Kidney epithelial cell (primary cell): Measurements from ENCODE around the gene YWHAG. TPM values are rescaled to one million over a fixed set of nuclear protein-coding genes. Genes with fewer than 3 reads are reported as not detected.
"Not testable (repeated sequence)": the region's sequence is repeated elsewhere in the genome, so short reads cannot be mapped to it uniquely, and the experiment has no call there.

Experiments used
- DNase-seq: peaks from one replicate; pipeline ENCODE4 v3.0.0-alpha.2; 2010; ENCODE audit warnings: low read depth
- H3K27me3 ChIP-seq: 2 replicates; pipeline ENCODE4 v1.6.0; 2011; ENCODE audit warnings: low read length; ENCODE audit not compliant: control insufficient read depth, insufficient read depth
- H3K36me3 ChIP-seq: 2 replicates; pipeline ENCODE4 v1.5.1; 2011; ENCODE audit warnings: low read length; ENCODE audit not compliant: control insufficient read depth, insufficient read depth
- H3K4me3 ChIP-seq: 2 replicates; pipeline ENCODE4 v1.5.1; 2011; ENCODE audit warnings: low read depth, mild to moderate bottlenecking, control low read depth, low read length
- total RNA-seq: library from RNA; depleted of rRNA; stranded (reverse); fragments of >200 nt; gene quantifications from 2 replicates; pipeline ENCODE4 v1.2.3, GENCODE V29; 2015
- TF ChIP-seq, protein P1 (sequence below): IDR thresholded peaks from 2 replicates; pipeline ENCODE4 v1.5.1; 2011; ENCODE audit warnings: mild to moderate bottlenecking, moderate library complexity, low read length, control low read depth, inconsistent platforms; ENCODE audit not compliant: insufficient read depth, poor library complexity, severe bottlenecking

The YWHAG gene
- total RNA-seq, 1 donor from 2014 or later = 115 TPM

DNA sequence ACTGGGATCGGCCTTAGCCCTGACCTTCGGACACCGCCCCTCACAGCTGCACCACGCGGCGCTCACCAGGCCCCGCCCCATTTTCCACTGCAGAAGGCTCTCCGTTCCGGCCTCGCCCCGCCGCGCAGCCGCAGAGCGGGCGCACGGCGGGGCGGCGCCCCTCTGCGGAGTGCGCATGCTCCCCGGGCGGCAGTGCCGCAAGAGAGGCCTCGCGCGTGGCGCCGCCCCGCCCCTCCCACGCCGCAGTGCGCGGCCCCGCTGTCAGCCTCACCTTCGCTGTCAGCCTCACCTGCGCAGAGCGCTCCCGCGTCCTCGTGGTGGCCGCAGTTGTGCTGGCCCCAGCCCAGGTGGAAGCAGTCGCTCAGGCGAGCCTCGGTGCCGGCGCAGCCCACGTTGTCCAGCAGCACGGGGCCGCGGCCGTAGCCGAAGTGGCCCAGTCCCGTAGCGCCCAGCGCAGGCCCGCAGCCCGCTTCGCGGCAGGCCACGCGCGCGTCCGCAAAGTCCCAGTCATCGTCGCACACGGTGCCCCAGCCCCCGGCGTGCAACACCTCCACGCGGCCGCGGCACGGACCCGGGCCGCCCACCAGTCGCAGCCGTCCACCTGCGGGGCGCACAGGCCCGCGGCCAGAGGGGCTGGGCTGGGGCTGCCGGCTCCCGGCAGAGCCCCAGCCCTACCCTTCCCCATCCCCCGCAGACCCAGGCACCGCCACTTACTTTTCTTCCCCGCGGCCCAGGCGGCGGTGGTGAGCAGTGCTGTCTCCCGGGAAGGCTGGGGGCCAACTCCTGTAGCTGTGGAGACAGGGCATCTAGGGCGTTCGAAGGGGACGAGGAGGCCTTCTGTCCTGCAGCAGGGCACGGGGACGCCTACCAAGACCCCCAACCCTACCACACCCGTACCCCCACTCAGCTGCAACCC is 34.6 kb upstream of the YWHAG start:
- Histone ChIP-seq H3K36me3 (no peaks in the 10 kb centered on the region), H3K27me3 (no peaks in the 10 kb centered on the region), H3K4me3 (peak overlapping the region; percentile 54)
- TF ChIP-seq, protein P1, sequence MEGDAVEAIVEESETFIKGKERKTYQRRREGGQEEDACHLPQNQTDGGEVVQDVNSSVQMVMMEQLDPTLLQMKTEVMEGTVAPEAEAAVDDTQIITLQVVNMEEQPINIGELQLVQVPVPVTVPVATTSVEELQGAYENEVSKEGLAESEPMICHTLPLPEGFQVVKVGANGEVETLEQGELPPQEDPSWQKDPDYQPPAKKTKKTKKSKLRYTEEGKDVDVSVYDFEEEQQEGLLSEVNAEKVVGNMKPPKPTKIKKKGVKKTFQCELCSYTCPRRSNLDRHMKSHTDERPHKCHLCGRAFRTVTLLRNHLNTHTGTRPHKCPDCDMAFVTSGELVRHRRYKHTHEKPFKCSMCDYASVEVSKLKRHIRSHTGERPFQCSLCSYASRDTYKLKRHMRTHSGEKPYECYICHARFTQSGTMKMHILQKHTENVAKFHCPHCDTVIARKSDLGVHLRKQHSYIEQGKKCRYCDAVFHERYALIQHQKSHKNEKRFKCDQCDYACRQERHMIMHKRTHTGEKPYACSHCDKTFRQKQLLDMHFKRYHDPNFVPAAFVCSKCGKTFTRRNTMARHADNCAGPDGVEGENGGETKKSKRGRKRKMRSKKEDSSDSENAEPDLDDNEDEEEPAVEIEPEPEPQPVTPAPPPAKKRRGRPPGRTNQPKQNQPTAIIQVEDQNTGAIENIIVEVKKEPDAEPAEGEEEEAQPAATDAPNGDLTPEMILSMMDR = no peak
- DNase-seq = peak; percentile 48

DNA sequence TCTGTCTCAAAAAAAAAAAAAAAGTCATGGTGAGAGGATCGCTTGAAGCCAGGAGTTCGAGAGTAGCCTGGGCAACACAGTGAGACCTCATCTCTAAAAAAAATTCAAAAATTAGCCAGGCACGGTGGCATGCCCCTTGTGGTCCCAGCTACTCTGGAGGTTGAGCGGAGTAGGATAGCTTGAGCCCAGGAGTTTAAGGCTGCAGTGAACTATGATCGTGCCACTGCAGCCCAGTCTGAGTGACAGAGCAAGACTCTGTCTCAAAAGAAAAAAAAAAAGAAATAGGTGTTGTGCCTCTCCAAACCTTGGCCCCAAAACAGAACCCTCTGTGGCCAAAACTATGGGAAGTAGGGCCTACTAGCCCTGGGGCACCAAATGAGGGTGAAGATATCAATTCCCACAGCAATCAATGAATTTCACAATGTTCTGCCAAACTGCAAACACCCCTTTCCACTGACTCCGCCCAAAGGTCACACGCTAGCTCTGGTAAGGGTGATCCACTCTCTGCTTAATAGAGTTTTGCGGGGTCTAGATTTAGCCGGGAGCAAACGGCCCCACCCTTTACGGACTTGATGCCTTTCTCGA is 33.8 kb upstream of the YWHAG start:
- TF ChIP-seq, protein P1 = no peak
- Histone ChIP-seq H3K27me3 (no peaks in the 10 kb centered on the region), H3K36me3 (no peaks in the 10 kb centered on the region), H3K4me3 (peak overlapping the region; percentile 25)
- DNase-seq = no peak

DNA sequence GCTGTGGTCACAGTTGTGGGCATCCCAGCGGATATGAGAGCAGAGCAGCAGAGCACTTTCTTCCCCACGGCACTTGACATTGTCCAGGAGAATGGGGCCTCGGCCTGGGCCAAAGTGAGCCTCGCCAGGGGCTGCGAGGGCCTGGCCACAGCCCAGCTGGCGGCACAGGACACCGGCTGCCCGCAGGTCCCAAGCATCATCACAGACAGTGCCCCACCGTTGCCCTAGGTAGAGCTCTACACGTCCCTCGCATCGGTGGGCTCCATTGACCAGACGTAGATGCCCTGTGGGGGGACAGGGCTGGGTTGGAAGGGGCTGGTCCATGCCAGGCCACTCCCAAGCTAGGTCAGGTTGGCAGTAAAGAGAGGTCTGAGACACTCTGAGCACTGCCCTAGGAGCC is 31.3 kb upstream of the YWHAG start:
- H3K27me3 ChIP-seq = no peaks in the 10 kb centered on the region
- no peak overlapping the region for H3K4me3 ChIP-seq
- no peaks in the 10 kb centered on the region for H3K36me3 ChIP-seq
- TF ChIP-seq, protein P1 = no peak
- DNase-seq = no peak

DNA sequence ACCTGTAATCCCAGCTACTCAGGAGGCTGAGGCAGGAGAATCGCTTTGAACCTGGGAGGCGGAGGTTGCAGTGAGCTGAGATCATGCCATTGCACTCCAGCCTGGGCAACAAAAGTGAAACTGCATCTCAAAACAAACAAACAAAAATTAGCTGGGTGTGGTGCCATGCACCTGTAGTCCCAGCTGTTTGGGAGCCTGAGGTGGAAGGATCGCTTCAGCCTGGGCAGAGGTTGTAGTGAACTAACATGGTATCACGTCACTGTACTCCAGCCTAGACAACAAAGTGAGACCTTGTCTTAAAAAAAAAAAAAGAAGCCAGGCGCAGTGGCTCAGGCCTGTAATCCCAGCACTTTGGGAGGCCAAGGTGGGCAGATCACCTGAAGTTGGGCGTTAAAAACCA is 29.0 kb upstream of the YWHAG start:
- DNase-seq, H3K27me3 ChIP-seq, H3K36me3 ChIP-seq, H3K4me3 ChIP-seq: not testable (repeated sequence)

DNA sequence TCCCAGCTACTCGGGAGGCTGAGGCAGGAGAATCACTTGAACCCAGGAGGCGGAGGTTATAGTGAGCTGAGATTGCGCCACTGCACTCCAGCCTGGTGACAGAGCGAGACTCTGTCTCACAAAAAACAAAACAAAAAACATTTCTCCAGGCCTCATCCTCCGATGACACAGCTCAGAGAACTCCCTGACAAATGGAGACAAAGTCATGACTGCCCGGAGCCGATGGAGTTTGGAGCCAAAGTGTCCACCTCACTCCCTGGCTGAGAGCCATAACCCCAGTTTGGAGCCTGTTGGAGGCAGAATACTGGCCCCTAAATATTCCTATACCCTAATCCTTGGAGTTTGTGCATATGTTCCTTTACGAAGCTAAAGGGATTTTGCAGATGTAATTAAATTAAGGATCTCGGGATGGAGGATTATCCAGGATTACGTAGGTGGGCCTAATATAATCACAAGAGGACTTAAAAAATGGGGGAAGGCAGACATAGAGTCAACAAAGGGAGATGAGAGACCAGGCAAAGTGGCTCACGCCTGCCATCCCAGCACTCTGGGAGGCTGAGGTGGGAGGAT is 28.0 kb upstream of the YWHAG start:
- Histone ChIP-seq H3K36me3 (no peaks in the 10 kb centered on the region), H3K27me3 (no peaks in the 10 kb centered on the region), H3K4me3 (no peak overlapping the region)
- no peak for DNase-seq
- TF ChIP-seq, protein P1 = no peak
